GM12878 (cell line): ENCODE results near the gene DEF6.

Experiments used
- BACH1 ChIP-seq: fragments of 450-650 bp; IDR thresholded peaks from 2 replicates; pipeline ENCODE4 v1.6.1; 2017; ENCODE audit warnings: mild to moderate bottlenecking, borderline replicate concordance
- FOS ChIP-seq: IDR thresholded peaks from 3 replicates; pipeline ENCODE4 v1.6.1; 2011; ENCODE audit warnings: borderline replicate concordance; ENCODE audit not compliant: insufficient read length; ENCODE audit errors: extremely low read depth
- GABPA ChIP-seq: IDR thresholded peaks from 2 replicates; pipeline ENCODE4 v1.6.1; 2014; ENCODE audit warnings: antibody characterized with exemption, low read depth, mild to moderate bottlenecking, inconsistent platforms
- PRDM15 ChIP-seq: fragments of 450-650 bp; formaldehyde crosslinking; IDR thresholded peaks from 2 replicates; pipeline ENCODE4 v1.4.0; 2020; ENCODE audit warnings: mild to moderate bottlenecking, moderate library complexity
- ZBTB40 ChIP-seq: fragments of 450-650 bp; IDR thresholded peaks from 2 replicates; pipeline ENCODE4 v1.6.1; 2016; ENCODE audit warnings: mild to moderate bottlenecking, moderate library complexity, borderline replicate concordance
- TF ChIP-seq, protein P1 (sequence below), 3 experiments: IDR thresholded peaks in 2 of 3; conservative IDR thresholded peaks in 1 of 3; 2 replicates each; pipeline ENCODE4 v1.5.1; 2011; ENCODE audit warnings: low read depth in 3 of 3, low read length in 3 of 3, mild to moderate bottlenecking in 3 of 3, control low read depth in 2 of 3, moderate library complexity in 2 of 3, inconsistent platforms in 1 of 3, mixed read lengths in 1 of 3; ENCODE audit not compliant: control insufficient read depth in 2 of 3, insufficient read depth in 1 of 3; ENCODE audit errors: extremely low read depth in 1 of 3

- TF ChIP-seq GABPA: no peak
- TF ChIP-seq, protein P1, sequence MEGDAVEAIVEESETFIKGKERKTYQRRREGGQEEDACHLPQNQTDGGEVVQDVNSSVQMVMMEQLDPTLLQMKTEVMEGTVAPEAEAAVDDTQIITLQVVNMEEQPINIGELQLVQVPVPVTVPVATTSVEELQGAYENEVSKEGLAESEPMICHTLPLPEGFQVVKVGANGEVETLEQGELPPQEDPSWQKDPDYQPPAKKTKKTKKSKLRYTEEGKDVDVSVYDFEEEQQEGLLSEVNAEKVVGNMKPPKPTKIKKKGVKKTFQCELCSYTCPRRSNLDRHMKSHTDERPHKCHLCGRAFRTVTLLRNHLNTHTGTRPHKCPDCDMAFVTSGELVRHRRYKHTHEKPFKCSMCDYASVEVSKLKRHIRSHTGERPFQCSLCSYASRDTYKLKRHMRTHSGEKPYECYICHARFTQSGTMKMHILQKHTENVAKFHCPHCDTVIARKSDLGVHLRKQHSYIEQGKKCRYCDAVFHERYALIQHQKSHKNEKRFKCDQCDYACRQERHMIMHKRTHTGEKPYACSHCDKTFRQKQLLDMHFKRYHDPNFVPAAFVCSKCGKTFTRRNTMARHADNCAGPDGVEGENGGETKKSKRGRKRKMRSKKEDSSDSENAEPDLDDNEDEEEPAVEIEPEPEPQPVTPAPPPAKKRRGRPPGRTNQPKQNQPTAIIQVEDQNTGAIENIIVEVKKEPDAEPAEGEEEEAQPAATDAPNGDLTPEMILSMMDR (IDR thresholded peaks at IDR 0.05 in 2 of 3, conservative IDR thresholded peaks at IDR 0.05 in 1 of 3; ENCODE audit: control insufficient read depth in 2 of 3, extremely low read depth in 1 of 3, insufficient read depth in 1 of 3, low read depth in 3 of 3, low read length in 3 of 3): no peak
- TF ChIP-seq ZBTB40: no peak
- TF ChIP-seq PRDM15 (CRISPR knock-in tag): no peak
- TF ChIP-seq BACH1: no peak
- TF ChIP-seq FOS: no peak
These were observed 68.1 kb downstream of the DEF6 start for GRCh38 chr6:35365594-35366203.
